OCI-LY1 (cell line): ENCODE data around the gene SPATA13.

ENCODE experiments used
- H2AFZ ChIP-seq: fragments of 200-600 bp; sonication (generic), shearing (Covaris generic); 2 replicates; pipeline ENCODE4 v1.6.0; 2014; ENCODE audit warnings: antibody characterized with exemption, mild to moderate bottlenecking, low read length
- H3F3A ChIP-seq: fragments of 200-600 bp; sonication (generic), shearing (Covaris generic); 2 replicates; pipeline ENCODE4 v1.6.0; 2014; ENCODE audit warnings: mild to moderate bottlenecking, antibody characterized with exemption, low read length, moderate library complexity; ENCODE audit not compliant: insufficient read depth
- H3K27ac ChIP-seq: fragments of 200-600 bp; sonication (generic); 2 replicates; pipeline ENCODE4 v1.5.1; 2014; ENCODE audit warnings: low read length, mixed run types, mild to moderate bottlenecking, low read depth; ENCODE audit not compliant: poor library complexity, severe bottlenecking
- H3K27me3 ChIP-seq: fragments of 200-600 bp; sonication (generic); 2 replicates; pipeline ENCODE4 v1.6.0; 2014; ENCODE audit warnings: antibody characterized with exemption, mild to moderate bottlenecking, low read length, moderate library complexity; ENCODE audit not compliant: insufficient read depth
- H3K36me3 ChIP-seq: fragments of 200-600 bp; sonication (generic); 2 replicates; pipeline ENCODE4 v1.6.1; 2014; ENCODE audit warnings: mild to moderate bottlenecking, antibody characterized with exemption, low read length, moderate library complexity, mixed read lengths; ENCODE audit not compliant: insufficient read depth
- H3K4me1 ChIP-seq: fragments of 200-600 bp; sonication (generic); 2 replicates; pipeline ENCODE4 v1.5.1; 2014; ENCODE audit warnings: mild to moderate bottlenecking, low read length, moderate library complexity; ENCODE audit not compliant: insufficient read depth, severe bottlenecking
- H3K4me2 ChIP-seq: fragments of 200-600 bp; sonication (generic), shearing (Covaris generic); 2 replicates; pipeline ENCODE4 v1.6.1; 2014; ENCODE audit warnings: low read length
- H3K4me3 ChIP-seq: fragments of 200-600 bp; sonication (generic); 2 replicates; pipeline ENCODE4 v1.5.1; 2014; ENCODE audit warnings: low read length, low read depth, mild to moderate bottlenecking, mixed read lengths; ENCODE audit not compliant: poor library complexity, severe bottlenecking
- H3K79me2 ChIP-seq: fragments of 200-600 bp; shearing (Covaris generic); 2 replicates; pipeline ENCODE4 v1.6.1; 2016; ENCODE audit warnings: mixed run types, low read length, mixed read lengths; ENCODE audit not compliant: insufficient read depth
- H3K9ac ChIP-seq: fragments of 200-600 bp; sonication (generic), shearing (Covaris generic); 2 replicates; pipeline ENCODE4 v1.6.1; 2014; ENCODE audit warnings: mild to moderate bottlenecking, low read length, mixed read lengths
- H3K9me2 ChIP-seq: fragments of 200-600 bp; sonication (generic), shearing (Covaris generic); 2 replicates; pipeline ENCODE4 v1.6.1; 2014; ENCODE audit warnings: low read depth, mild to moderate bottlenecking, low read length, mixed read lengths
- H3K9me3 ChIP-seq: fragments of 200-600 bp; shearing (Covaris generic); 2 replicates; pipeline ENCODE4 v1.6.1; 2014; ENCODE audit warnings: low read length, mixed read lengths
- H4K20me1 ChIP-seq: fragments of 200-600 bp; sonication (generic), shearing (Covaris generic); 2 replicates; pipeline ENCODE4 v1.6.0; 2016; ENCODE audit warnings: mild to moderate bottlenecking, low read length; ENCODE audit not compliant: insufficient read depth
- EZH2 ChIP-seq: fragments of 200-600 bp; sonication (generic), shearing (Covaris generic); IDR thresholded peaks from 2 replicates; pipeline ENCODE4 v1.8.0; 2017; ENCODE audit warnings: borderline replicate concordance, mixed run types, mild to moderate bottlenecking, antibody characterized with exemption, low read length, moderate library complexity, mixed read lengths
- TF ChIP-seq, protein P1 (sequence below): fragments of 200-600 bp; sonication (generic), shearing (Covaris generic); IDR thresholded peaks from 2 replicates; pipeline ENCODE4 v1.5.1; 2017; ENCODE audit warnings: mild to moderate bottlenecking, antibody characterized with exemption, low read length, moderate library complexity, mixed read lengths

The SPATA13 gene

DNA sequence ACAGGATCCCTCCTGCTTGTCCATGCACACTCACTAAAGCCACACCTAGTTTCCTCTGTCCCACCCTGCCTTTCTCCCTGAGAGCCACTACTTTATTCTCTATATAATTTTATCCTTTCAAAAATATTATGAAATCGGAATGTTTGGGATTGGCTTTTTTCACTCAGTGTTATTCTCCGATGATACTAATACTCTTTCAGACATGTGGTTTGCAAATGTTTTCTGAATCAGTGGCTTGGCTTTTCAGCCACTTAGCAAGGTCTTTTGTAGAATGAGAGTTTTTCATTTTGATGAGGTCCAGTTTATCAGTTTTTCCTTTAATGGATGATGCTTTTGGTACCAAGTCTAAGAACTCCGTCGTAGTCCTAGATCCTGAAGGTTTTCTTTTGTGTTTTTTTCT, 11.6 kb downstream of the SPATA13 start:
- Histone ChIP-seq H3K36me3 (no peaks in the 10 kb centered on the region), H3K79me2 (no peaks in the 10 kb centered on the region), H3K27ac (no peak overlapping the region), H2AFZ (no peak overlapping the region), H3F3A (no peaks in the 10 kb centered on the region), H3K27me3 (no peaks in the 10 kb centered on the region), H3K9me2 (no peaks in the 10 kb centered on the region), H3K9me3 (no peaks in the 10 kb centered on the region), H3K9ac (no peak overlapping the region), H4K20me1 (no peaks in the 10 kb centered on the region), H3K4me3 (no peak overlapping the region), H3K4me1 (no peaks in the 10 kb centered on the region), H3K4me2 (no peak overlapping the region)
- no peak for TF ChIP-seq EZH2
- TF ChIP-seq, protein P1, sequence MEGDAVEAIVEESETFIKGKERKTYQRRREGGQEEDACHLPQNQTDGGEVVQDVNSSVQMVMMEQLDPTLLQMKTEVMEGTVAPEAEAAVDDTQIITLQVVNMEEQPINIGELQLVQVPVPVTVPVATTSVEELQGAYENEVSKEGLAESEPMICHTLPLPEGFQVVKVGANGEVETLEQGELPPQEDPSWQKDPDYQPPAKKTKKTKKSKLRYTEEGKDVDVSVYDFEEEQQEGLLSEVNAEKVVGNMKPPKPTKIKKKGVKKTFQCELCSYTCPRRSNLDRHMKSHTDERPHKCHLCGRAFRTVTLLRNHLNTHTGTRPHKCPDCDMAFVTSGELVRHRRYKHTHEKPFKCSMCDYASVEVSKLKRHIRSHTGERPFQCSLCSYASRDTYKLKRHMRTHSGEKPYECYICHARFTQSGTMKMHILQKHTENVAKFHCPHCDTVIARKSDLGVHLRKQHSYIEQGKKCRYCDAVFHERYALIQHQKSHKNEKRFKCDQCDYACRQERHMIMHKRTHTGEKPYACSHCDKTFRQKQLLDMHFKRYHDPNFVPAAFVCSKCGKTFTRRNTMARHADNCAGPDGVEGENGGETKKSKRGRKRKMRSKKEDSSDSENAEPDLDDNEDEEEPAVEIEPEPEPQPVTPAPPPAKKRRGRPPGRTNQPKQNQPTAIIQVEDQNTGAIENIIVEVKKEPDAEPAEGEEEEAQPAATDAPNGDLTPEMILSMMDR = no peak

DNA sequence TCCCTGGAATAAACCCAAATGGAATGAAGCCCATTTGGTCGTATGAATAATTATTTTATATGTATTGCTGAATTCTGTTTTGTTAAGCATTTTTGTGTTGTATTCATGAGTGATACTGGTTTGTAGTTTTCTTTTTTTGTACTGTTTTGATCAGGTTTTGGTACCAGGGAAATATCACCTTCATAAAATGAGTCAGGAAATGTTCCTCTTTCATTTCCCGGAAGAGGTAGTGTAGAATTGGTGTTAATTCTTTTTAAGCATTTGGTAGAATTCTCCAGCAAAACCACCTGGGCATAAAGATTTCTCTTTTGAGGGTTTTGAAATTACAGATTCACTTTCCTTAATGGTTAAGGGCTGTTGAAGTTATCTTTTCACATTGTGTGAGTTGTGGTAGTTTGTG, 13.3 kb downstream of the SPATA13 start:
- Histone ChIP-seq H3F3A (no peaks in the 10 kb centered on the region), H3K27ac (no peak overlapping the region), H3K4me1 (no peaks in the 10 kb centered on the region), H3K36me3 (no peaks in the 10 kb centered on the region), H3K9me2 (no peaks in the 10 kb centered on the region), H3K4me2 (no peak overlapping the region), H3K4me3 (no peak overlapping the region), H4K20me1 (no peaks in the 10 kb centered on the region), H3K9ac (no peak overlapping the region), H3K9me3 (no peaks in the 10 kb centered on the region), H3K79me2 (no peaks in the 10 kb centered on the region), H2AFZ (no peak overlapping the region), H3K27me3 (no peaks in the 10 kb centered on the region)
- TF ChIP-seq, protein P1 = no peak
- TF ChIP-seq EZH2 = no peak

DNA sequence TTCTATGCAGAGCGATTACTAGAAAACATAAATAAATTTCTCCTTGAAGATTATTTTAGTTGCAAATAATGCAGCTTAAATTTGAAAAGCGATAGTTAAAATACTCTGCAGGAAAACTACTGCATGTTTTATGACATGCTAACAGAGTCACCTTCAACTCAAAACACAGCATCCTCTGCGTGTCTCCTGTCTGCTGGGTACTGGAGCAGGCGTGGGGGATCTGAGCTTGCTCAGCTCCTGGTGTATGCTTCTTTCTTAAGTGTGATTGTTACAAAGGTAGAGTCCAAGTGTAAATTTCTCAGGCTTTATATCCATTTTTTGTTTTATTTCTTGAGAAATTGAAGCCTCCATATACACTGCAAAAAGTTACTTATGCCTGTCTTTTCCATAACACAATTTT, 15.3 kb downstream of the SPATA13 start:
- Histone ChIP-seq H4K20me1 (no peaks in the 10 kb centered on the region), H3K27me3 (no peaks in the 10 kb centered on the region), H3K9me2 (no peaks in the 10 kb centered on the region), H3K9me3 (no peaks in the 10 kb centered on the region), H3F3A (no peaks in the 10 kb centered on the region), H3K79me2 (no peaks in the 10 kb centered on the region), H3K36me3 (no peaks in the 10 kb centered on the region), H3K4me1 (no peaks in the 10 kb centered on the region), H3K4me2 (no peak overlapping the region), H3K27ac (no peak overlapping the region), H3K9ac (no peak overlapping the region), H3K4me3 (no peak overlapping the region), H2AFZ (no peak overlapping the region)
- TF ChIP-seq EZH2 = no peak
- TF ChIP-seq, protein P1 = no peak
